Measurements from ENCODE around the gene EDDM3A.

The EDDM3A gene

GRCh38 chr14:20787025-20787424 lies 41.3 kb downstream of the EDDM3A start:
- no peak for DNase-seq (ENCODE audit: low read depth in 3 of 3)

GRCh38 chr14:20789230-20789813 lies 43.6 kb downstream of the EDDM3A start:
- DNase-seq (ENCODE audit: low read depth in 3 of 3), result no peak

- DNase-seq (ENCODE audit: low read depth in 3 of 3), result no peak
Measured at GRCh38 chr14:20790464-20791116, 44.9 kb downstream of the EDDM3A start.

DNA sequence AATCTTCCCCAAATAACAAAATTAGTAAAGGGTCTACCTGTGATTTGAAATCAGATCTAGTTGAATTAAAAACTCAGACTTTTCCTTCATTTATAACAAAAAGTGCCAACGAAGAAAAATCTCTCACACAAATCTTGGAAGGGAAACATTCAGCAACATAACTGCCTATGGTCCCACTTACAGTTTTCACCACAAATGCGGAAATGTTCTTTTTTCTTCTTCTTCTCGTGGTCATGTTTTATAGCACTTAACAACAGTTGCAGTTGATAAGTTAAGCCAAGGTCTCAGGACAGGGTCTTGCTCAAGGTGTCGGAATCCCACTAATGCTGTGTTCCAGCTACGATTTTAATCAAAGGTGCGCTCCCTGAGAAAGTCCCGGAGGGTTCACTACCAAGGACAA lies 45.5 kb downstream of the EDDM3A start:
- DNase-seq (ENCODE audit: low read depth in 3 of 3), result no peak

DNA sequence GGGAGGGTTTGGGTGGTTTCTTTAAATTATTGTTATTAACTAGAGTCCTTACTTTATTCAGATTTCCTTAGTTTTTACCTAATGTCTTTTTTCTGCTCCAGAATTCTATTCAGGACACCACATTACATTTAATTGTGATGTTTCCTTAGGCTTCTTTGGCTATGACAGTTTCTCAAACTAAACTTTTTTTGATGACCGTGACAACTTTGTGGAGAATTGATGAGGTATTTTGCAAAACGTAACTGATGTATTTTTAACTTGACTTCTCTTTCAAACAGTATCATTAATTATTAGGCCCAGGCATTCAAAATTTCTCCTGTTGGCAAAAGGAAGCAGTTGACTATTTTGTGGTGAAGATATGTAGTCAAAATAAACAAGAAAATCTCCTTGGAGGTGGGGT lies 45.9 kb downstream of the EDDM3A start:
- no peak for DNase-seq (ENCODE audit: low read depth in 3 of 3)

DNA sequence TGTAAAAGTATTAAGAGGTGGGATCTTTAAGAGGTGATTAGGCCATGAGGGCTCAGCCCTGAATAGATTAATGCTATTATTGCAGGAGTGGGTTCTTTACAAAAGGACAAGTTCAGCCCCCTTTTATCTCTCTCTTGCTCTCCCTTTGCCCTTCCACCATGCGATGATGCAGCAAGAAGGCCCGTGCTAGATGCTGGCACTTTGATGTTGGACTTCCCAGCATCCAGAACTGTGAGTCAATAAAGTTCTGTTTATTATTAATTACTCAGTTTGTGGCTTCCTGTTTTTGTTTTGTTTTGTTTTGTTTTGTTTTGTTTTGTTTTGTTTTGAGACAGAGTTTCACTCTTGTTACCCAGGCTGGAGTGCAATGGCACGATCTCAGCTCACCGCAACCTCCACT lies 46.9 kb downstream of the EDDM3A start:
- DNase-seq (ENCODE audit: low read depth in 3 of 3), result no peak

DNA sequence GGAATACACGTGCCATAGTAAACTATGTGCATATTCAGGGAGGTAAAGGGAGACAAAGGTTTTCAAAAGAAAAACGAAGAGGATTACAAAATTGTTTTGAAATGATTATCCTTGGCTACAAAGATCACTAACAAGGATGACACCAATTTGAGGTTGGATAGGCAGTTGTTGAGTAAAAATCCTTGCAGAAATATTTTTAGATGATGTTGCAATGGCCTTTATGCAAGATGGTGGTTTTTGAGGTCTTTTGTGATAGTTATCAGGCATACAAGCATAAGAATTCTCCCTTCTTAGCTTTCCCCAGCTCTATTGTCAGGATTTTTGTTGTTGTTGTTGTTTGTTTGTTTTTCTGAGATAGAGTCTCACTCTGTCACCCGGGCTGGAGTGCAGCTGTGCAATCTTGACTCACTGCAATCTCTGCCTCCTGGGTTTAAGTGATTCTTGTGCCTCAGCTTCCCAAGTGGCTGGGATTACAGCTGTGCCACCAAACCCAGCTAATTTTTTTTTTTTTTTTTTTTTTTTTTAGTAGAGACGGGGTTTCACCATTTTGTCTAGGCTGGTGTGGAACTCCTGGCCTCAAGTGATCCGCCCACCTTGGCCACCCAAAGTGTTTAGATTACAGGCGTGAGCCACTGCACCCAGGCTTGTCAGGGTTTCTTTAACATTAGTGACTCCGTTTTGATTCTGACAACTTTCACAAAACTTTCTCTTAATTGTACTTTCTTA lies 49.1 kb downstream of the EDDM3A start:
- no peak for DNase-seq (ENCODE audit: low read depth in 3 of 3)

DNA sequence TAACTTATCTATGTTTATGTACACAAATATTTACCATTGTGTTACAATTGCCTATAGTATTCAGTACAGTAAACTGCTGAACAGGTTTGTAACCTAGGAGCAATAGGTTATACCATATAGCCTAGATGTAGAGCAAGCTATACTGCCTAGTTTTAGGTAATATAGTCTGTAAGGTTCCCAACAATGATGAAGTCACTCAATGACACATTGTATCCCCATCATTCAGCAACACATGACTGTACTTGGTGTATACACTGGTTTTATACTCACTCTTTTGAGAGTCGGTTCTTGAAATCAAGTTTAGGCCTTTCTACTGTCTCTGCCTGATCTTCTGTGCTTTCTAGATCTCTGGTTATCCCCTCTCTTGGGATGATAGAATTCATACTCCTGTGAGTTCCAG lies 51.5 kb downstream of the EDDM3A start:
- DNase-seq (ENCODE audit: low read depth in 3 of 3), result no peak
